ENCODE data around the gene ZNF444. TPM values are rescaled to one million over a fixed set of nuclear protein-coding genes. Genes with fewer than 3 reads are reported as not detected.

ZNF444 gene
- total and polyA plus RNA-seq, 2 of the 8 experiments (the other 6 are each of a cell fraction or from before 2014, with no cell fraction given) = 49.5 to 54.5 TPM

GRCh38 chr19:56201973-56202372 lies 60.9 kb downstream of the ZNF444 start, which contains the start of gene ZSCAN5C (continued):
- TF ChIP-seq CHD7 (IDR thresholded peaks at IDR 0.05; ENCODE audit: insufficient replicate concordance, low read length) = no peak
- TF ChIP-seq CTCF (IDR thresholded peaks at IDR 0.05; ENCODE audit: control extremely low read depth in 1 of 3, insufficient read depth in 1 of 3, low read depth in 1 of 3, low read length in 3 of 3) = no peak
- TF ChIP-seq NANOG (IDR thresholded peaks at IDR 0.05; ENCODE audit: insufficient read depth, low read depth, low read length, poor library complexity, severe bottlenecking) = no peak
- TF ChIP-seq CTBP2 (IDR thresholded peaks at IDR 0.05; ENCODE audit: borderline replicate concordance, insufficient read depth, insufficient read length, low read length) = no peak
- TF ChIP-seq CBX8 (IDR thresholded peaks at IDR 0.05; ENCODE audit: borderline replicate concordance, low read depth, low read length) = no peak
- TF ChIP-seq ZNF274 (IDR thresholded peaks at IDR 0.05; ENCODE audit: borderline replicate concordance, extremely low read depth, low read length) = no peak
- TF ChIP-seq, protein P1, sequence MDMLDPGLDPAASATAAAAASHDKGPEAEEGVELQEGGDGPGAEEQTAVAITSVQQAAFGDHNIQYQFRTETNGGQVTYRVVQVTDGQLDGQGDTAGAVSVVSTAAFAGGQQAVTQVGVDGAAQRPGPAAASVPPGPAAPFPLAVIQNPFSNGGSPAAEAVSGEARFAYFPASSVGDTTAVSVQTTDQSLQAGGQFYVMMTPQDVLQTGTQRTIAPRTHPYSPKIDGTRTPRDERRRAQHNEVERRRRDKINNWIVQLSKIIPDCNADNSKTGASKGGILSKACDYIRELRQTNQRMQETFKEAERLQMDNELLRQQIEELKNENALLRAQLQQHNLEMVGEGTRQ (IDR thresholded peaks at IDR 0.05; ENCODE audit: low read length) = no peak

Data from H1 (cell line).